Right hindlimb (tissue), 1 donor: ENCODE results near the gene MACO1.
"Not testable (repeated sequence)": the region's sequence is repeated elsewhere in the genome, so short reads cannot be mapped to it uniquely, and the experiment has no call there.

Experiments used
- DNase-seq: peaks from one replicate; pipeline ENCODE4 v3.0.0-alpha.2; 2018

Gene MACO1

GRCh38 chr1:25430073-25430966 is at the start of gene MACO1:
TSS of gene MACO1 (plus strand) at chr1:25430897. CDS start at chr1:25431099, 202 bp downstream.
- peak; percentile 98 for DNase-seq

- DNase-seq: not testable (repeated sequence)
Measured at GRCh38 chr1:25382543-25382942, 48.2 kb upstream of the MACO1 start.

GRCh38 chr1:25383090-25383489 is 47.6 kb upstream of the MACO1 start:
- not testable (repeated sequence) for DNase-seq

- DNase-seq: not testable (repeated sequence)
Measured at GRCh38 chr1:25383875-25384274, 46.8 kb upstream of the MACO1 start.

GRCh38 chr1:25387096-25387495 is 43.6 kb upstream of the MACO1 start:
- DNase-seq: not testable (repeated sequence)

GRCh38 chr1:25388691-25389090 is 42.0 kb upstream of the MACO1 start:
- not testable (repeated sequence) for DNase-seq

- DNase-seq: not testable (repeated sequence)
Measured at GRCh38 chr1:25389721-25390120, 41.0 kb upstream of the MACO1 start.

- DNase-seq: no peak
Measured at GRCh38 chr1:25392841-25393240, 37.9 kb upstream of the MACO1 start.

- DNase-seq: not testable (repeated sequence)
Measured at GRCh38 chr1:25397549-25397948, 33.1 kb upstream of the MACO1 start.

- not testable (repeated sequence) for DNase-seq
Measured at GRCh38 chr1:25398079-25398478, 32.6 kb upstream of the MACO1 start.

GRCh38 chr1:25402947-25403803 is 27.5 kb upstream of the MACO1 start:
- not testable (repeated sequence) for DNase-seq

- DNase-seq: not testable (repeated sequence)
Measured at GRCh38 chr1:25405731-25406305, 24.9 kb upstream of the MACO1 start.

GRCh38 chr1:25409641-25410427 is 20.9 kb upstream of the MACO1 start:
- not testable (repeated sequence) for DNase-seq

- not testable (repeated sequence) for DNase-seq
Measured at GRCh38 chr1:25412872-25413623, 17.6 kb upstream of the MACO1 start.

- not testable (repeated sequence) for DNase-seq
Measured at GRCh38 chr1:25414157-25414556, 16.5 kb upstream of the MACO1 start.

- not testable (repeated sequence) for DNase-seq
Measured at GRCh38 chr1:25414578-25414977, 16.1 kb upstream of the MACO1 start.

GRCh38 chr1:25417280-25417679 is 13.4 kb upstream of the MACO1 start:
- not testable (repeated sequence) for DNase-seq

- DNase-seq: not testable (repeated sequence)
Measured at GRCh38 chr1:25419339-25419738, 11.4 kb upstream of the MACO1 start.

- DNase-seq: not testable (repeated sequence)
Measured at GRCh38 chr1:25420715-25421114, 10.0 kb upstream of the MACO1 start, which contains the start of gene RHCE. TSS of gene RHCE (minus strand) at chr1:25420825. CDS start at chr1:25420786, 39 bp downstream.

- DNase-seq: not testable (repeated sequence)
Measured at GRCh38 chr1:25423206-25423605, 7.5 kb upstream of the MACO1 start.
